ENCODE results near the gene TACO1.

Gene TACO1

GRCh38 chr17:63571632-63572310 is 28.9 kb upstream of the TACO1 start:
- Histone ChIP-seq H3K27ac (ENCODE audit: low read length) (no peak overlapping the region), H3K36me3 (ENCODE audit: control insufficient read depth in 2 of 2, insufficient read depth in 2 of 2, low read length in 2 of 2) (no peaks in the 10 kb centered on the region), H3K4me3 (ENCODE audit: low read length in 2 of 2) (no peak overlapping the region), H3K9me3 (ENCODE audit: control insufficient read depth in 2 of 2, low read length in 2 of 2) (no peaks in the 10 kb centered on the region), H3K9ac (ENCODE audit: low read length in 2 of 2) (no peak overlapping the region), H3K27me3 (ENCODE audit: control insufficient read depth in 1 of 2, insufficient read depth in 2 of 2, low read length in 2 of 2) (no peaks in the 10 kb centered on the region), H3K4me1 (ENCODE audit: control insufficient read depth, insufficient read depth, low read length) (no peaks in the 10 kb centered on the region)

- H3K9me3 ChIP-seq (ENCODE audit: control insufficient read depth in 2 of 2, low read length in 2 of 2) = no peaks in the 10 kb centered on the region
These were observed 27.1 kb upstream of the TACO1 start for GRCh38 chr17:63573634-63574033.

GRCh38 chr17:63578027-63578768 is 22.5 kb upstream of the TACO1 start:
- no peaks in the 10 kb centered on the region for H3K4me1 ChIP-seq (ENCODE audit: control insufficient read depth, insufficient read depth, low read length)
- no peak overlapping the region for H3K27ac ChIP-seq (ENCODE audit: low read length)
- H3K9me3 ChIP-seq (ENCODE audit: control insufficient read depth in 2 of 2, low read length in 2 of 2) = no peaks in the 10 kb centered on the region
- no peaks in the 10 kb centered on the region for H3K27me3 ChIP-seq (ENCODE audit: control insufficient read depth in 1 of 2, insufficient read depth in 2 of 2, low read length in 2 of 2)
- H3K36me3 ChIP-seq (ENCODE audit: control insufficient read depth in 2 of 2, insufficient read depth in 2 of 2, low read length in 2 of 2) = peaks cover 16 to 22% of the 10 kb centered on the region in 2 donors
- no peak overlapping the region for H3K9ac ChIP-seq (ENCODE audit: low read length in 2 of 2)
- H3K4me3 ChIP-seq (ENCODE audit: low read length in 2 of 2) = no peak overlapping the region

More at GRCh38 chr17:63573634-63574033, 27.1 kb upstream of the TACO1 start:
- Histone ChIP-seq H3K36me3 (ENCODE audit: control insufficient read depth in 2 of 2, insufficient read depth in 2 of 2, low read length in 2 of 2) (no peaks in the 10 kb centered on the region), H3K9ac (ENCODE audit: low read length in 2 of 2) (no peak overlapping the region), H3K27me3 (ENCODE audit: control insufficient read depth in 1 of 2, insufficient read depth in 2 of 2, low read length in 2 of 2) (no peaks in the 10 kb centered on the region), H3K4me3 (ENCODE audit: low read length in 2 of 2) (no peak overlapping the region), H3K27ac (ENCODE audit: low read length) (no peak overlapping the region), H3K4me1 (ENCODE audit: control insufficient read depth, insufficient read depth, low read length) (no peaks in the 10 kb centered on the region)

DNA sequence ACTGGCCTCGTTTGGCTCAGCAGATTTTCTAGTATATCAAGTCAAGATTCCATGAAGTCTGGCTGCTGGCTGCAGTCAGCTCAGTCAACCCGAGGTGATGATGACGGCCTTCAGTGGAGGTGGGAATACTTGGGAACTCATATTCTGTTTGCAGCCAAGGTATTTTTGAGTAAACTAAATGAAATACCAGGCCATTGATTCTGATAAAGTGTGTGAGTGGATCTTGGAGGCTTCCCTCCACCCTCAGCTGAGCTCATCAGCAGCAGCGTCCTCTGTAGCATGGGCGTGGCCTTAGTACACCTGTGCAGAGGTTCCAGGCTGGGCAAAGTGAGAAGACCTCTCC is 22.0 kb upstream of the TACO1 start:
- Histone ChIP-seq H3K4me3 (ENCODE audit: low read length in 2 of 2) (no peak overlapping the region), H3K4me1 (ENCODE audit: control insufficient read depth, insufficient read depth, low read length) (no peaks in the 10 kb centered on the region), H3K36me3 (ENCODE audit: control insufficient read depth in 2 of 2, insufficient read depth in 2 of 2, low read length in 2 of 2) (peaks cover 21 to 28% of the 10 kb centered on the region in 2 donors), H3K27me3 (ENCODE audit: control insufficient read depth in 1 of 2, insufficient read depth in 2 of 2, low read length in 2 of 2) (no peaks in the 10 kb centered on the region), H3K9me3 (ENCODE audit: control insufficient read depth in 2 of 2, low read length in 2 of 2) (no peaks in the 10 kb centered on the region), H3K27ac (ENCODE audit: low read length) (no peak overlapping the region), H3K9ac (ENCODE audit: low read length in 2 of 2) (no peak overlapping the region)

DNA sequence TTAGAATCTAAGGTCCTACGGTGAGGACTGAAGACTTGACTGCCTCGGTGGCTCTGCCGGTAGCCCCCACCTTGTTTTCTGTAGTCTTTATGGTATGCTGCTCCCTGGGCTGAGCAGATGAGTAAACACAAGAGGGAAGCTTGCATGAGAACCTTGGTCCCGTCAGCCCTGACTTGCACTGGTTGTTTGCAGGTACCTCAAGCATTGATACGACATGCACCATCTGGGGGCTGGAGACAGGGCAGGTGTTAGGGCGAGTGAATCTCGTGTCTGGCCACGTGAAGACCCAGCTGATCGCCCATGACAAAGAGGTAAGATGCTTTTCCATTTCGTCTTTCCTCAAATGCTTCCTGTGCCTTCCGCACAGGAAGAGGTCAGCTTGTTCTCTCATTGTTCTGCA is 21.1 kb upstream of the TACO1 start:
- H3K9ac ChIP-seq (ENCODE audit: low read length in 2 of 2) = no peak overlapping the region
- no peaks in the 10 kb centered on the region for H3K27me3 ChIP-seq (ENCODE audit: control insufficient read depth in 1 of 2, insufficient read depth in 2 of 2, low read length in 2 of 2)
- H3K27ac ChIP-seq (ENCODE audit: low read length) = no peak overlapping the region
- H3K4me3 ChIP-seq (ENCODE audit: low read length in 2 of 2) = no peak overlapping the region
- no peaks in the 10 kb centered on the region for H3K9me3 ChIP-seq (ENCODE audit: control insufficient read depth in 2 of 2, low read length in 2 of 2)
- H3K36me3 ChIP-seq (ENCODE audit: control insufficient read depth in 2 of 2, insufficient read depth in 2 of 2, low read length in 2 of 2) = peaks cover 22 to 34% of the 10 kb centered on the region in 2 donors
- no peaks in the 10 kb centered on the region for H3K4me1 ChIP-seq (ENCODE audit: control insufficient read depth, insufficient read depth, low read length)

DNA sequence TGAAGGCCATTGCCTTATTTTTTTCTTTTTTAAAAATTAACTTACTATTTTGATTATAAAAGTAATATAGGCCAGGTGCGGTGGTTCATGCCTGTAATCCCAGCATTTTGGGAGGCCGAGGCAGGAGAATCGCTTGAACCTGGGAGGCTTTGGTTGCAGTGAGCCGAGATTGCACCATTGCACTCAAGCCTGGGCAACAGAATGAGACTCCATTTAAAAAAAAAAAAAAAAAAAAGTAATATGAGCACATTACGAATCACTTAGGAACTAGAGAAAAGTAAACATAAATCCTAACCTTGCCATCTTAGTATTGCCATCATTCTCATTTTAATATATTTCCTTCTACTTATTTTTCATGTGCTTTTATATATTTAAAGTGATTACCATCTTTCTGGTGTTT is 12.9 kb upstream of the TACO1 start:
- H3K27ac ChIP-seq (ENCODE audit: low read length) = no peak overlapping the region
- no peak overlapping the region for H3K9ac ChIP-seq (ENCODE audit: low read length in 2 of 2)
- no peaks in the 10 kb centered on the region for H3K9me3 ChIP-seq (ENCODE audit: control insufficient read depth in 2 of 2, low read length in 2 of 2)
- peaks cover 49 to 64% of the 10 kb centered on the region in 2 donors for H3K36me3 ChIP-seq (ENCODE audit: control insufficient read depth in 2 of 2, insufficient read depth in 2 of 2, low read length in 2 of 2)
- no peaks in the 10 kb centered on the region for H3K4me1 ChIP-seq (ENCODE audit: control insufficient read depth, insufficient read depth, low read length)
- H3K4me3 ChIP-seq (ENCODE audit: low read length in 2 of 2) = no peak overlapping the region
- H3K27me3 ChIP-seq (ENCODE audit: control insufficient read depth in 1 of 2, insufficient read depth in 2 of 2, low read length in 2 of 2) = no peaks in the 10 kb centered on the region

- Histone ChIP-seq H3K27me3 (ENCODE audit: control insufficient read depth in 1 of 2, insufficient read depth in 2 of 2, low read length in 2 of 2) (no peaks in the 10 kb centered on the region), H3K36me3 (ENCODE audit: control insufficient read depth in 2 of 2, insufficient read depth in 2 of 2, low read length in 2 of 2) (peaks cover 40 to 59% of the 10 kb centered on the region in 2 donors), H3K27ac (ENCODE audit: low read length) (no peak overlapping the region), H3K4me3 (ENCODE audit: low read length in 2 of 2) (no peak overlapping the region), H3K4me1 (ENCODE audit: control insufficient read depth, insufficient read depth, low read length) (no peaks in the 10 kb centered on the region), H3K9me3 (ENCODE audit: control insufficient read depth in 2 of 2, low read length in 2 of 2) (no peaks in the 10 kb centered on the region), H3K9ac (ENCODE audit: low read length in 2 of 2) (no peak overlapping the region)
These were observed 11.9 kb upstream of the TACO1 start for GRCh38 chr17:63588797-63589196.

GRCh38 chr17:63589646-63590045 is 11.0 kb upstream of the TACO1 start:
- Histone ChIP-seq H3K4me3 (ENCODE audit: low read length in 2 of 2) (no peak overlapping the region), H3K9me3 (ENCODE audit: control insufficient read depth in 2 of 2, low read length in 2 of 2) (no peaks in the 10 kb centered on the region), H3K27me3 (ENCODE audit: control insufficient read depth in 1 of 2, insufficient read depth in 2 of 2, low read length in 2 of 2) (no peaks in the 10 kb centered on the region), H3K9ac (ENCODE audit: low read length in 2 of 2) (no peak overlapping the region), H3K4me1 (ENCODE audit: control insufficient read depth, insufficient read depth, low read length) (no peaks in the 10 kb centered on the region), H3K27ac (ENCODE audit: low read length) (no peak overlapping the region), H3K36me3 (ENCODE audit: control insufficient read depth in 2 of 2, insufficient read depth in 2 of 2, low read length in 2 of 2) (peaks cover 39 to 54% of the 10 kb centered on the region in 2 donors)

- Histone ChIP-seq H3K27ac (ENCODE audit: low read length) (no peak overlapping the region), H3K9ac (ENCODE audit: low read length in 2 of 2) (no peak overlapping the region), H3K27me3 (ENCODE audit: control insufficient read depth in 1 of 2, insufficient read depth in 2 of 2, low read length in 2 of 2) (no peaks in the 10 kb centered on the region), H3K4me1 (ENCODE audit: control insufficient read depth, insufficient read depth, low read length) (no peaks in the 10 kb centered on the region), H3K9me3 (ENCODE audit: control insufficient read depth in 2 of 2, low read length in 2 of 2) (no peaks in the 10 kb centered on the region), H3K4me3 (ENCODE audit: low read length in 2 of 2) (no peak overlapping the region), H3K36me3 (ENCODE audit: control insufficient read depth in 2 of 2, insufficient read depth in 2 of 2, low read length in 2 of 2) (peaks cover 31 to 38% of the 10 kb centered on the region in 2 donors)
These were observed 7.9 kb upstream of the TACO1 start for GRCh38 chr17:63592797-63593196.

DNA sequence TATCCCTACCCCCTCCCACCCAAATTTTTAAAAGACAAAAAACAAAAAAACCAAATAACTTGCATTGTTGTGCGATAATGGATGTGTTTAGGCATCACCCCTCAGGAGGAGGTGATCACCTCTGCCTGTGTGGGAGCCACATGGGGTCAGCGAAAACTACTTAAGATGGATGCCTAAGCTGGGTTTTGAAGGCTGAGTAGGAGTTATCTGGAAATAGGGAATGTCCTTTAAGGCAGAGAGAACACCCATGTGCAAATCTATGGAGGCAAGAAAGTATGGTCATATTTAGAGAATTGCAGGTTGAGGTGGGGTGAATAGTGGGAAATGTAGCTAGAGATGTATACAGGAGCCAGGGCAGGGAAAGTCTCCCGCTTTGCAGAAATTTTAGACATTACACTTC is 5.6 kb upstream of the TACO1 start:
- no peak overlapping the region for H3K27ac ChIP-seq (ENCODE audit: low read length)

More for the DNA sequence above, 5.6 kb upstream of the TACO1 start:
- no peak overlapping the region for H3K4me3 ChIP-seq (ENCODE audit: low read length in 2 of 2)
- peaks cover 3% of the 10 kb centered on the region for H3K4me1 ChIP-seq (ENCODE audit: control insufficient read depth, insufficient read depth, low read length)
- no peak overlapping the region for H3K9ac ChIP-seq (ENCODE audit: low read length in 2 of 2)
- H3K27me3 ChIP-seq (ENCODE audit: control insufficient read depth in 1 of 2, insufficient read depth in 2 of 2, low read length in 2 of 2) = no peaks in the 10 kb centered on the region
- H3K36me3 ChIP-seq (ENCODE audit: control insufficient read depth in 2 of 2, insufficient read depth in 2 of 2, low read length in 2 of 2) = peaks cover 13 to 19% of the 10 kb centered on the region in 2 donors
- no peaks in the 10 kb centered on the region for H3K9me3 ChIP-seq (ENCODE audit: control insufficient read depth in 2 of 2, low read length in 2 of 2)

Data from stomach smooth muscle (tissue), 2 donors.